Epithelial cell of alveolus of lung (primary cell): ENCODE results near the gene DNAAF8. TPM values are rescaled to one million over a fixed set of nuclear protein-coding genes. Genes with fewer than 3 reads are reported as not detected.

Source experiments
- total RNA-seq: library from RNA; depleted of rRNA; stranded (reverse); fragments of >200 nt; gene quantifications from 2 replicates; pipeline ENCODE4 v1.2.1, GENCODE V29; 2015

DNAAF8 gene
- under 0.01 and 0.08 TPM in 2 replicates for total RNA-seq

DNA sequence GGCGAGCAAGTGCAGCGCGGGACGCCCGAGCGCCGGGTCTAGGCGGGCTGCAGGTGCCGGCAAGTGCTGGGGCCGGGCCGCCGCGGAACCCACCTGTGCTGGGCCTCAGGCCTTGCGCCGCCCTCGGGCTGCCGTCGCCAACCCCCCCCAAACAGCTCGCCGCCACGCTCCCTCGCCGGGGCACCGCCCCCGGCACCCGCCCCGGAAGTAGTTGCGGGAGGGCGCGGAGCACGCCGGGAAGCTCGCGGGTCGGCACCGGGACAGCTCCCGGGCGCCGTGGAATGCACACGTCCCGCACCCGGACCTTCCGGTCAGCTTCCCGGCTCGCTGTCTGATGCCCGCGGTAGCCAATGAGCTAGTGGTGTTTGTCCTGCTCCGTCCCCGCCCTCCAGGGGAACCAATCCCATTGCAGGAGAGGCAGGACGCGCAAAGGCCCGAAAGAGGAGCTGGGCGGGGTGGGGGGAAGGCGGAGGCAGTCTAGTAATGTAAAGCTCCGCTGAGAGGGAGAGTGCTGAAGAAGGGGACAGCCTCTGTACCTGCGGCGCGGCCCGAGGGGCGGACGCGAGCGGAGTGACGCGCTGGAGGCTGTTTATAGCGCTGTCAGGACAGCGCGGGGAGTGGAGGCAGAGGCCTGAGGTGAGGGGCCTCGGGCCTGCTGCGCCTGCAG is at the start of gene DNAAF8, which contains the start of gene ANKS3:
DNAAF8 (plus strand) TSS at position 475 of the 667 bp plus-strand sequence. CDS start 1,978 bp downstream, outside the sequence.
ANKS3 (minus strand) TSS at position 209 of the 667 bp plus-strand sequence. CDS start 4,122 bp downstream, outside the sequence.

DNA sequence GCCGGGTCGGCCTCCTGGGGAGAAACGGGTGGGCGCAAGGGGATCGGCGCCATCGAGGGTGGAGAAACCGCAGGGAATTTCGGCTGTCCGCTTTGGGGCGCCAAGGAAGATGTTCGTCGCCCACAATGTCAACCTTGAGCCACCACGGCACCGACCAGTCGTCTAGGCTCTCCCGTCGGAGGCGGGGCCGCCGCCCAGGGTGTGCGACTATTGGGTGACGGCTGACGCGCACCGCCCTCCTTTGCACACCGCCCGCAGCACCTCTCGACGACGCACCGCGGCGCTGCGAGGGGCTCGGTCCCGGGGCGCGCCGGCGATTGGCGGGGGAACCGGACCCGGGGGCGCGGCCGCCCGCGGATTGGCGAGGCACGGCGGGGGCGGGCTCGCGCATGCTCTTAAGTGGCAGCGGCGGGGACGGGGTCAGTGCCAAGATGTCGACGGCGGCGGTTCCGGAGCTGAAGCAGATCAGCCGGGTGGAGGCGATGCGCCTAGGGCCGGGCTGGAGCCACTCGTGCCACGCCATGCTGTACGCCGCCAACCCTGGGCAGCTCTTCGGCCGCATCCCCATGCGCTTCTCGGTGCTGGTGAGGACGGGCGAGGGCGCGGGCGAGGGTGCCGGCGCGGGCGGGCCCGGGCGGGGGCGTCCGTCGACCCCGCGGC is 40.9 kb upstream of the DNAAF8 start, which contains the start of gene NUDT16L1:
NUDT16L1 (plus strand) TSS at position 267 of the 660 bp plus-strand sequence; CDS start at position 432, 165 bp downstream.

DNA sequence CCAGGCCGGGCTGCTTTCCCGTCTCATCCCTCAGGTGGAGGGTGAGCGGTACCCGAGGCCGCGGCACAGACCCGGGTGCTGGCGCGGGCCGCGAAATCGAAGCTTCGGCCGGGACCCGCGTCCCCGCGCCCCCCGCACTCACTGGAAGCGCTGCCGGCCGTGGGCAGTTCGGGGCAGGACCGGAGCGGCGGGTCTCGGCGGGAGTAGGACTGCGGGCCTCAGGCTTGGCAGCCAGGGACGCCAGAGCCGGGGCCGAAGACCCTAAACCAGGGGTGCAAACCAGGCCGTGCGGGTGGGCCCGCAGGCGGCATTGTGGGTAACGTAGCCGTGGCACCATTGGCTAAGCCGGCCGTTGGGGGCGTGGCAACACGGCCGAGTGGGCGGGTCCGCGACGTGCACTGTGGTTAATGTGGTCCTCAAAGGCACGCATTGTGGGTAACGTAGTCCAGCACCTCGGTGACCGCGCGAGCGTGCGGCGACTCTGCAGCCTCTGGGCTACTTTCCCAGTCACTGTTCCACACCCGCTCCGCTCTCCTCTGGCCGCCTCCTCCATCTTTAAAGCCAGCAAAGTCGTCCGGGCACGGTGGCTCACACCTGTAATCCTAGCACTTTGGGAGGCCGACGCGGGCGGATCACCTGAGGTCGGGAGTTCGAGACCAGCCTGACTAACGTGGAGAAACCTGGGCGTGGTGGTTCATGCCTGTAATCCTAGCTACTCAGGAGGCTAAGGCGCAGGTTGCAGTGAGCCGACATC is 32.7 kb downstream of the DNAAF8 start, which contains the start of gene ZNF500:
ZNF500 (minus strand) TSS at position 288 of the 754 bp plus-strand sequence. CDS start 1,184 bp downstream, outside the sequence.

DNA sequence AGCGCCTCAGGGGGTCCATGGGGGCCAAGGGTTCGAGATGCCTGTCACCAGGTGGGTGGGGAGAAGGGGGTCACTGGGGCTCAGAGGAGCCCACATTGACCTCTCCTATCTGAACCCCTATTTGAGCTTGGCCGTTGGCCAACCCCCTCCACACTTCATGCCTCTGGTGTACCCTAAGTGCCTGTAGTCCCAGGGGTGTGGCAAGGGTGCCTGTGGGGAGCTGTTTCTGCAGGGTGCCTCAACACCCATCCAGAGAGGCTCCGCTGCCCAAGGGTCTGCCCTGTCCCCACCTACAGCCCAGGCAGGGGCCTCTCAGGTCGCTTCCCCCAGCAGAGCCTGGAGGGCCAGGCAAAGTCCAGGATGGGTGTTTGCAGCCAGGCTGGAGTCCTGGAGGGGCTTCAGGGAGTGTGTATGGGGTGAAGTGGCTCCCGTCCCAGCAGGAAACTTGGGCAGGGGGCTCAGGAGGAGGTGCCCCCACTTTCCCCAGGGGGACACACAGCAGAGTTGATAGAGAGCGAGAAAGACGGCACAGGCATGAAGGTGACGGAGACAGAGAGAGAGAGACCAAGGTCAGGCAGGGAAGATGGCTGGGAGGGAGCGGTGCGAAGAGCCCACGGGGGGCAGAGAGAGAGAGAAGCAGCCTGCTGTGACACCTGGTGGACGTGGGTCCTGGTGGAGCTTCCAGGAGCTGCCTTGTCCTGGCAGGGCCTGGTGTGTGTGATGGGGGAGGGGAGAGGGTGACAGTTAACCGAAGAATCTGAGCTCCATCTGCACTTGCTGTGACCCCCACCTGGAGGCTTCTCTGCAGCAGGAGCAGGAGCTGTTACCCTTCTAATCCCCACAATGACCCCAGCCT is 53.5 kb downstream of the DNAAF8 start, which contains the start of gene SEPTIN12:
SEPTIN12 (minus strand) TSS at position 719 of the 856 bp plus-strand sequence; CDS start at position 19, 700 bp downstream.

DNA sequence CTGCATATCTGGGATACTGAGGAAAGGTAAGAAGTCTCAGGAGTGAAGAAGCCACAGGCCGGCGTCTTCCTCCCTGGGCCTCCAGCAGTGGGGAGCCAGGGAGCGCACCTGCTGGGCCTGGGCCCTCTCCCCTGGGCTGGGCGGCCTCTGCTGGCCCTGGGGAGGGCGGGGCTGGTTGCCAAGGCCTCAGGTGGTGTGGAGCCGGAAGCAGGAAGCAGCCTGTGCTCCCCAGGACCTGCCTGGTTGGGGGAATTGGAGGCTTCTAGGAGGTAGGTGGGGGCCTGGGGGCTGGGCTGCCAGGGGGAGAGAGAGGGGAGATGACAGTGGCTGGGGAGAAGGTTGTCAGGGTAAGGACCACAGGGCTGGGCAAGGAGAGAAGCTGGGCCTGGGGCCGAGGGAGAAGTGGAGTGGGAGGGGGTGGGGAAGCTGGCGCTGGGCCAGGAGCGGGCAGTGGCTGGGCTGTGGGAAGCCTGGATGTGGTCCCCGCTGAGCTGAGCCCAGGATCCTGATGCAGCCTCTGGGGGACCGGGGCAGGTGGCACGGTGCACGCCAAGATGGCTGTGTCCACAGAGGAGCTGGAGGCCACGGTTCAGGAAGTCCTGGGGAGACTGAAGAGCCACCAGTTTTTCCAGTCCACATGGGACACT is 61.0 kb downstream of the DNAAF8 start, which contains the start of gene SMIM22:
SMIM22 (plus strand) TSS at position 189 of the 647 bp plus-strand sequence; CDS start at position 555, 366 bp downstream.

Other genes starting within 250 kb of the DNAAF8 start
- 18.0 and 22.2 TPM in 2 replicates for gene CDIP1, start 195.8 kb upstream of the DNAAF8 start, total RNA-seq
- gene C16orf96, start 178.2 kb upstream of the DNAAF8 start, total RNA-seq, result not detected in 2 replicates
- 12.5 and 14.0 TPM in 2 replicates for gene UBALD1, start 119.6 kb upstream of the DNAAF8 start, total RNA-seq
- 39.0 and 55.3 TPM in 2 replicates for gene MGRN1, start 109.7 kb upstream of the DNAAF8 start, total RNA-seq
- gene NUDT16L1, start 41.0 kb upstream of the DNAAF8 start, total RNA-seq, result 23.6 and 34.0 TPM in 2 replicates
- gene ANKS3, start 266 bp upstream of the DNAAF8 start, total RNA-seq, result 9.6 and 12.3 TPM in 2 replicates
- 8.4 and 12.5 TPM in 2 replicates for gene ZNF500, start 32.6 kb downstream of the DNAAF8 start, total RNA-seq
- gene SEPTIN12, start 53.8 kb downstream of the DNAAF8 start, total RNA-seq, result not detected in 2 replicates
- not detected in 2 replicates for gene SMIM22, start 60.8 kb downstream of the DNAAF8 start, total RNA-seq
- gene ROGDI, start 68.1 kb downstream of the DNAAF8 start, total RNA-seq, result 12.9 and 19.8 TPM in 2 replicates
- 30.6 and 36.9 TPM in 2 replicates for gene GLYR1, start 112.8 kb downstream of the DNAAF8 start, total RNA-seq
- gene UBN1, start 112.9 kb downstream of the DNAAF8 start, total RNA-seq, result 16.2 and 22.8 TPM in 2 replicates
- 1.3 and 7.2 TPM in 2 replicates for gene PPL, start 202.6 kb downstream of the DNAAF8 start, total RNA-seq
- gene SEC14L5, start 223.8 kb downstream of the DNAAF8 start, total RNA-seq, result not detected in 2 replicates